H9 (cell line): ENCODE data around the gene ASPN. TPM values are rescaled to one million over a fixed set of nuclear protein-coding genes. Genes with fewer than 3 reads are reported as not detected.
"Not testable (repeated sequence)": the region's sequence is repeated elsewhere in the genome, so short reads cannot be mapped to it uniquely, and the experiment has no call there.

ENCODE experiments used
- DNase-seq: peaks from one replicate; pipeline ENCODE4 v3.0.0-alpha.2; 2017
- H2AFZ ChIP-seq: one replicate; pipeline ENCODE4 v1.6.1; 2013; ENCODE audit warnings: mild to moderate bottlenecking, low read length, control low read depth, moderate library complexity
- H2AK5ac ChIP-seq: 2 replicates; pipeline ENCODE4 v1.6.1; 2013; ENCODE audit warnings: low read length, control low read depth, mixed read lengths; ENCODE audit not compliant: insufficient read length
- H2BK120ac ChIP-seq: one replicate; pipeline ENCODE4 v1.6.1; 2013; ENCODE audit warnings: low read depth, mild to moderate bottlenecking, low read length, control low read depth, inconsistent platforms; ENCODE audit not compliant: poor library complexity, severe bottlenecking
- H2BK12ac ChIP-seq: 2 replicates; pipeline ENCODE4 v1.6.1; 2013; ENCODE audit warnings: low read length, control low read depth, mixed read lengths, low read depth; ENCODE audit not compliant: insufficient read length
- H2BK15ac ChIP-seq: 2 replicates; pipeline ENCODE4 v1.6.1; 2013; ENCODE audit warnings: low read depth, low read length, control low read depth
- H2BK20ac ChIP-seq: one replicate; pipeline ENCODE4 v1.6.1; 2013; ENCODE audit warnings: low read depth, mild to moderate bottlenecking, low read length, control low read depth, inconsistent platforms; ENCODE audit not compliant: poor library complexity, severe bottlenecking
- H2BK5ac ChIP-seq: 2 replicates; pipeline ENCODE4 v1.6.1; 2013; ENCODE audit warnings: low read length, control low read depth, mixed read lengths; ENCODE audit not compliant: insufficient read length
- H3K14ac ChIP-seq: 2 replicates; pipeline ENCODE4 v1.6.1; 2013; ENCODE audit warnings: low read length, control low read depth; ENCODE audit not compliant: insufficient read depth
- H3K18ac ChIP-seq: 2 replicates; pipeline ENCODE4 v1.6.1; 2013; ENCODE audit warnings: low read depth, mild to moderate bottlenecking, mixed read lengths, low read length, control low read depth; ENCODE audit not compliant: insufficient read length
- H3K23ac ChIP-seq: 2 replicates; pipeline ENCODE4 v1.6.1; 2013; ENCODE audit warnings: low read length, control low read depth, mixed read lengths, low read depth; ENCODE audit not compliant: insufficient read length
- H3K23me2 ChIP-seq: 2 replicates; pipeline ENCODE4 v1.6.1; 2013; ENCODE audit warnings: low read depth, mild to moderate bottlenecking, mixed read lengths, low read length, control low read depth; ENCODE audit not compliant: insufficient read length, poor library complexity, severe bottlenecking
- H3K27ac ChIP-seq: 2 replicates; pipeline ENCODE4 v1.5.1; 2013; ENCODE audit warnings: low read length, control low read depth, mixed read lengths, low read depth; ENCODE audit not compliant: insufficient read length
- H3K27me3 ChIP-seq: 2 replicates; pipeline ENCODE4 v1.6.1; 2013; ENCODE audit warnings: low read length, control low read depth, inconsistent platforms; ENCODE audit not compliant: insufficient read depth
- H3K4ac ChIP-seq: 2 replicates; pipeline ENCODE4 v1.6.1; 2013; ENCODE audit warnings: low read depth, mild to moderate bottlenecking, control low read depth, inconsistent platforms, low read length, moderate library complexity
- H3K4me1 ChIP-seq: 2 replicates; pipeline ENCODE4 v1.6.1; 2013; ENCODE audit warnings: low read length, control low read depth, inconsistent platforms; ENCODE audit not compliant: insufficient read depth
- H3K4me2 ChIP-seq: 2 replicates; pipeline ENCODE4 v1.6.1; 2013; ENCODE audit warnings: low read length, control low read depth, mixed read lengths; ENCODE audit not compliant: insufficient read length, insufficient read depth
- H3K56ac ChIP-seq: 2 replicates; pipeline ENCODE4 v1.6.1; 2013; ENCODE audit warnings: low read depth, mild to moderate bottlenecking, mixed read lengths, low read length, control low read depth; ENCODE audit not compliant: insufficient read length
- H3K79me1 ChIP-seq: 2 replicates; pipeline ENCODE4 v1.6.1; 2013; ENCODE audit warnings: low read depth, mild to moderate bottlenecking, moderate library complexity, low read length, control low read depth, inconsistent platforms; ENCODE audit not compliant: insufficient read depth, poor library complexity, severe bottlenecking
- H3K79me2 ChIP-seq: 2 replicates; pipeline ENCODE4 v1.6.1; 2013; ENCODE audit warnings: low read length, control low read depth, inconsistent platforms; ENCODE audit not compliant: insufficient read depth
- H3K9ac ChIP-seq: 2 replicates; pipeline ENCODE4 v1.6.1; 2013; ENCODE audit warnings: low read length, control low read depth, mixed read lengths; ENCODE audit not compliant: insufficient read length; ENCODE audit errors: extremely low read depth
- H3K9me3 ChIP-seq: one replicate; pipeline ENCODE4 v1.6.1; 2013; ENCODE audit warnings: low read depth, low read length, inconsistent platforms; ENCODE audit not compliant: control insufficient read depth
- H3T11ph ChIP-seq: one replicate; pipeline ENCODE4 v1.6.1; 2013; ENCODE audit warnings: mild to moderate bottlenecking, low read length, control low read depth, inconsistent platforms
- H4K20me1 ChIP-seq: one replicate; pipeline ENCODE4 v1.6.1; 2013; ENCODE audit not compliant: control insufficient read depth, insufficient read length, insufficient read depth
- H4K5ac ChIP-seq: 2 replicates; pipeline ENCODE4 v1.6.1; 2013; ENCODE audit warnings: low read depth, mild to moderate bottlenecking, mixed read lengths, low read length, control low read depth; ENCODE audit not compliant: insufficient read length
- H4K8ac ChIP-seq: replicated peaks from 2 replicates; pipeline ENCODE4 v1.6.1; 2013; ENCODE audit warnings: low read length, control low read depth, mixed read lengths, low read depth; ENCODE audit not compliant: insufficient read length
- H4K91ac ChIP-seq: 2 replicates; pipeline ENCODE4 v1.6.1; 2013; ENCODE audit warnings: low read depth, mild to moderate bottlenecking, moderate library complexity, mixed read lengths, low read length, control low read depth; ENCODE audit not compliant: insufficient read length
- H3K27ac Mint-ChIP-seq, 3 experiments: 2 replicates in 2 of 3; 3 replicates in 1 of 3; pipeline ENCODE4 v1.8.0; 2020 to 2021; ENCODE audit warnings: mixed read lengths in 3 of 3, mild to moderate bottlenecking in 1 of 3, moderate library complexity in 1 of 3
- H3K27me3 Mint-ChIP-seq: 2 replicates; pipeline ENCODE4 v1.8.0; 2021; ENCODE audit warnings: low read depth, mild to moderate bottlenecking, moderate library complexity, mixed read lengths
- H3K36me3 Mint-ChIP-seq, 3 experiments: 2 replicates in 2 of 3; 3 replicates in 1 of 3; pipeline ENCODE4 v1.8.0; 2020 to 2021; ENCODE audit warnings: low read depth in 3 of 3, mixed read lengths in 3 of 3; ENCODE audit not compliant: insufficient read depth in 1 of 3
- H3K4me1 Mint-ChIP-seq, 2 experiments: 2 replicates each; pipeline ENCODE4 v1.8.0; 2020; ENCODE audit warnings: mixed read lengths in 2 of 2
- H3K4me3 Mint-ChIP-seq, 2 experiments: 2 replicates in 1 of 2; 3 replicates in 1 of 2; pipeline ENCODE4 v1.8.0; 2020 to 2021; ENCODE audit warnings: mild to moderate bottlenecking in 2 of 2, mixed read lengths in 2 of 2, moderate library complexity in 1 of 2
- H3K9me3 Mint-ChIP-seq, 2 experiments: 2 replicates in 1 of 2; 3 replicates in 1 of 2; pipeline ENCODE4 v1.8.0; 2020; ENCODE audit warnings: mild to moderate bottlenecking in 2 of 2, mixed read lengths in 2 of 2, moderate library complexity in 1 of 2
- WGBS: extraction: QIAGEN DNeasy Blood & Tissue Kit; methylation state at CpG from one replicate; pipeline ENCODE4 v1.1.7; 2013; ENCODE audit warnings: missing lambda C conversion rate, low lambda C conversion rate, mixed read lengths; ENCODE audit not compliant: insufficient read length; ENCODE audit errors: extremely low coverage; 5-methylcytosine and 5-hydroxymethylcytosine counted together
- total RNA-seq: library from RNA; stranded (reverse); gene quantifications from 2 replicates; pipeline ENCODE4 v1.2.1, GENCODE V29; 2021
- TF ChIP-seq, protein P1 (sequence below): fragments of 200-600 bp; sonication (generic); conservative IDR thresholded peaks from 3 replicates; pipeline ENCODE4 v1.8.0; 2021; ENCODE audit warnings: antibody characterized with exemption, mild to moderate bottlenecking

Gene ASPN
- total RNA-seq, 1 experiment from 2014 or later = not detected

GRCh38 chr9:92414566-92414965 lies 67.7 kb downstream of the ASPN start:
- Histone ChIP-seq H3T11ph (no peak overlapping the region), H3K9ac (no peak overlapping the region), H3K27ac (no peak overlapping the region), H4K5ac (no peak overlapping the region), H2BK15ac (no peak overlapping the region), H2BK20ac (no peak overlapping the region), H3K9me3 (no peaks in the 10 kb centered on the region), H3K79me2 (no peaks in the 10 kb centered on the region), H4K91ac (no peak overlapping the region), H3K4me1 (no peaks in the 10 kb centered on the region), H4K20me1 (no peaks in the 10 kb centered on the region), H4K8ac (no peak overlapping the region), H3K4me2 (no peak overlapping the region), H3K18ac (no peak overlapping the region), H2AFZ (no peak overlapping the region), H3K4ac (no peak overlapping the region), H3K23ac (no peak overlapping the region), H2BK120ac (no peak overlapping the region), H2BK5ac (no peak overlapping the region), H3K27me3 (no peaks in the 10 kb centered on the region), H2BK12ac (no peak overlapping the region), H3K23me2 (no peaks in the 10 kb centered on the region), H3K56ac (no peak overlapping the region), H3K79me1 (no peaks in the 10 kb centered on the region), H2AK5ac (no peak overlapping the region), H3K14ac (no peak overlapping the region)
- H3K9me3 Mint-ChIP-seq = no peaks in the 10 kb centered on the region
- H3K27ac Mint-ChIP-seq = no peak overlapping the region; a peak in 1 of 7 replicates
- no peak for DNase-seq
- no peaks in the 10 kb centered on the region for H3K4me1 Mint-ChIP-seq
- H3K27me3 Mint-ChIP-seq = no peaks in the 10 kb centered on the region
- no CpG with 5 or more reads among the region's 1 CpG for WGBS
- H3K4me3 Mint-ChIP-seq = no peak overlapping the region
- H3K36me3 Mint-ChIP-seq = no peaks in the 10 kb centered on the region
- TF ChIP-seq, protein P1, sequence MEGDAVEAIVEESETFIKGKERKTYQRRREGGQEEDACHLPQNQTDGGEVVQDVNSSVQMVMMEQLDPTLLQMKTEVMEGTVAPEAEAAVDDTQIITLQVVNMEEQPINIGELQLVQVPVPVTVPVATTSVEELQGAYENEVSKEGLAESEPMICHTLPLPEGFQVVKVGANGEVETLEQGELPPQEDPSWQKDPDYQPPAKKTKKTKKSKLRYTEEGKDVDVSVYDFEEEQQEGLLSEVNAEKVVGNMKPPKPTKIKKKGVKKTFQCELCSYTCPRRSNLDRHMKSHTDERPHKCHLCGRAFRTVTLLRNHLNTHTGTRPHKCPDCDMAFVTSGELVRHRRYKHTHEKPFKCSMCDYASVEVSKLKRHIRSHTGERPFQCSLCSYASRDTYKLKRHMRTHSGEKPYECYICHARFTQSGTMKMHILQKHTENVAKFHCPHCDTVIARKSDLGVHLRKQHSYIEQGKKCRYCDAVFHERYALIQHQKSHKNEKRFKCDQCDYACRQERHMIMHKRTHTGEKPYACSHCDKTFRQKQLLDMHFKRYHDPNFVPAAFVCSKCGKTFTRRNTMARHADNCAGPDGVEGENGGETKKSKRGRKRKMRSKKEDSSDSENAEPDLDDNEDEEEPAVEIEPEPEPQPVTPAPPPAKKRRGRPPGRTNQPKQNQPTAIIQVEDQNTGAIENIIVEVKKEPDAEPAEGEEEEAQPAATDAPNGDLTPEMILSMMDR = no peak

DNA sequence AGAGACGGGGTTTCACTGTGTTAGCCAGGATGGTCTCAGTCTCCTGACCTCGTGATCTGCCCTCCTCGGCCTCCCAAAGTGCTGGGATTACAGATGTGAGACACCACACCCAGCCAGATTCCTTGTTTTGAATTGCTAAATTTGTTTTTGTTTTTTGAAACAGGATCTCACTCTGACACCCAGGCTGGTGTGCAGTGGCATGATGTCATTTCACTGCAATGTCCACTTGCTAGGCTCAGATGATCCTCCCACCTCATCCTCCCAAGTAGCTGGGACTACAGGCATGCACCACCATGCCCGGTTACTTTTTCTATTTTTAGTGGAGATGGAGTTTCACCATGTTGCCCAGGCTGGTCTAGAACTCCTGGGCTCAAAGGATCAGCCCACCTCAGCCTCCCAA lies 71.1 kb downstream of the ASPN start:
- H4K8ac ChIP-seq = not testable (repeated sequence)

More for the DNA sequence above, 71.1 kb downstream of the ASPN start:
- no CpG with 5 or more reads among the region's 4 CpGs for WGBS
- H2BK15ac ChIP-seq, H3K79me1 ChIP-seq, H2AK5ac ChIP-seq, H3K23ac ChIP-seq, H2AFZ ChIP-seq, H3K23me2 ChIP-seq, H3K9me3 ChIP-seq, H3K4me1 ChIP-seq, H2BK120ac ChIP-seq, H3K4me1 Mint-ChIP-seq, H3K79me2 ChIP-seq, H3K4ac ChIP-seq, H3K27ac ChIP-seq, H4K91ac ChIP-seq, H3K9me3 Mint-ChIP-seq, H3T11ph ChIP-seq, H2BK20ac ChIP-seq, H3K4me3 Mint-ChIP-seq, H3K4me2 ChIP-seq, H4K20me1 ChIP-seq, H3K56ac ChIP-seq, H3K14ac ChIP-seq, H3K18ac ChIP-seq, H3K9ac ChIP-seq, H3K27me3 ChIP-seq, H4K5ac ChIP-seq, DNase-seq, H3K36me3 Mint-ChIP-seq, H2BK5ac ChIP-seq, H2BK12ac ChIP-seq, H3K27me3 Mint-ChIP-seq: not testable (repeated sequence)
- peak overlapping the region in 2 of 3 experiments; percentile 18 to 82; a peak in 1 of 7 replicates for H3K27ac Mint-ChIP-seq
